Activated naive CD4-positive, alpha-beta T cell treated with Interleukin-2 at 50 U/mL for 16 hours (primary cell): Measurements from ENCODE around the gene PATL2.
"Not testable (repeated sequence)": the region's sequence is repeated elsewhere in the genome, so short reads cannot be mapped to it uniquely, and the experiment has no call there.

Experiments used
- DNase-seq: peaks from one replicate; pipeline ENCODE4 v3.0.0-alpha.2; 2020

The PATL2 gene

DNA sequence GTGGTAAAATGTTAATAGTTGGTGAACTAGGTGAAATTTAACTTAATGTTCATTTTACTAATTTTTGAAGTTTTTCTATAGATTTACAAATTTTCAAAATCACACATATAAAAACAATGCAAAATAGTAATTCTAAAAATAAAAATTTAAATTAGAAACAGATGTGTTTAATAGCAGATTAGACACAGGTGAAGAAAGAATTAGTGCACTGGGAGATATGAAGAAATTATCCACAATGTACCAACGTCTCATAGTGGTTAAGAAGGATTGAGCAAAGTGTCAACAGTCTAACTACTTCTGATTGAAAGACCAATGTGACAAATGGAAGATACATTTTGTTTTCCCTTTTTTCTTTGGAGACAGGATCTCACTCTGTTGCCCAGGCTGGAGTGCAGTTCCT, 74.1 kb downstream of the PATL2 start:
- no peak for DNase-seq

GRCh38 chr15:44633603-44634002, 77.5 kb downstream of the PATL2 start:
- DNase-seq = no peak

DNA sequence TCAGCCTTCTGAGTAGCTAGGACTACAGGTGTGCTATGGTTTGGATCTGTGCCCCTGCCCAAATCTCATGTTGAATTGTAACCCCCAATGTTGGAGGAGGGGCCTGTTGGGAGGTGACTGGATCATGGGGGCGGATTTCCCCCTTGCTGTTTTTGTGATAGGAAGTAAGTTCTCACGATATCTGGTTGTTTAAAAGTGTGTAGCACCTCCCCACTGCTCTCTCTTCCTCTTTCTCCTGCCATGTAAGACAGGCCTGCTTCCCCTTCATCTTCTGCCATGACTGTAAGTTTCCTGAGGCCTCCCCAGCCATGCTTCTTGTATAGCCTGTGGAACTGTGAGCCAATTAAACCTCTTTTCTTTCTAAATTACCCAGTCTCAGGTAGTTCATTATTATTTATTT, 85.8 kb downstream of the PATL2 start:
- DNase-seq = not testable (repeated sequence)

- DNase-seq = no peak
These were observed 87.9 kb downstream of the PATL2 start for GRCh38 chr15:44623178-44623577.

DNA sequence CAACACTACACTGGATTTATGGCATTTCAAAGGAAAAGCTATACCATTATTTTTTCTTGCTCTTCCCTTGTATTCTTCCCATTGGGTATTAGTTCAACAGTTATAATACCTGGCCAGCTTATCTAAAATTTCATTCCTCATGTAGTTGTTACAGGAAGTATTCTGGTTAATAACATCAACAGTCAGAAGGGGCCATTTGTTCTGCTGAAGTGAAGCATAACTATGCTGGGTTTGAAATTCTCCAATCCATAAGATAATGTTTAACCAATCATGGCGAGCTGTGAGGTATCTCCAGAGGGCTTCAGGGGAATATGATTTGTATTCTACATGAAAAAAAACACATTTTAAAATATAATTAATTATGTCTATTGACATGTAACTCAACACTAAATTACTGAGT, 91.0 kb downstream of the PATL2 start:
- DNase-seq = no peak

DNA sequence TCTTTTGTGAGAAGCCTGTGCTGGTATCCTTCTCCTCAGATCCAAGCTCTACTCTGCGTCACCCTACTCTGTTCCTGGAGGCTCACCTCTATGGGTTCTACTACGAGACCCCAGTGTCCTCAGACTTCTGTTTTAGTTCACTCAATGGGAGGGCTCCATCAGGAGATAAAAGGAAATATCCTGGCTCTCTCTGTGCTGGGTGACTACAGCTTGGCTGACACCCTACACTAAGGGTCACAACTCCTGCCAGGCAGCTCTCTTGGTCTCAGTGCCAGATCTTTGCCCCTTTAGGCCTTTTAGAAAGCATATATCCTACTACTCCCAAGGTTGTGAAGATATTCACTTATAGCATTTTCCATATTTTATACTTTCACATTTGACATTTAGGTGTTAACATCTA, 94.1 kb downstream of the PATL2 start:
- no peak for DNase-seq
